PC-9 (cell line): ENCODE measurements around the gene CCR9.

Experiments used
- CTCF ChIP-seq: fragments of 200-600 bp; sonication (generic); conservative IDR thresholded peaks from 2 replicates; pipeline ENCODE4 v1.6.1; 2017; ENCODE audit warnings: mixed run types, antibody characterized with exemption, mild to moderate bottlenecking, moderate library complexity
- EZH2 ChIP-seq: fragments of 200-600 bp; sonication (generic); IDR thresholded peaks from 2 replicates; pipeline ENCODE4 v1.8.0; 2017; ENCODE audit warnings: antibody characterized with exemption, low read depth

DNA sequence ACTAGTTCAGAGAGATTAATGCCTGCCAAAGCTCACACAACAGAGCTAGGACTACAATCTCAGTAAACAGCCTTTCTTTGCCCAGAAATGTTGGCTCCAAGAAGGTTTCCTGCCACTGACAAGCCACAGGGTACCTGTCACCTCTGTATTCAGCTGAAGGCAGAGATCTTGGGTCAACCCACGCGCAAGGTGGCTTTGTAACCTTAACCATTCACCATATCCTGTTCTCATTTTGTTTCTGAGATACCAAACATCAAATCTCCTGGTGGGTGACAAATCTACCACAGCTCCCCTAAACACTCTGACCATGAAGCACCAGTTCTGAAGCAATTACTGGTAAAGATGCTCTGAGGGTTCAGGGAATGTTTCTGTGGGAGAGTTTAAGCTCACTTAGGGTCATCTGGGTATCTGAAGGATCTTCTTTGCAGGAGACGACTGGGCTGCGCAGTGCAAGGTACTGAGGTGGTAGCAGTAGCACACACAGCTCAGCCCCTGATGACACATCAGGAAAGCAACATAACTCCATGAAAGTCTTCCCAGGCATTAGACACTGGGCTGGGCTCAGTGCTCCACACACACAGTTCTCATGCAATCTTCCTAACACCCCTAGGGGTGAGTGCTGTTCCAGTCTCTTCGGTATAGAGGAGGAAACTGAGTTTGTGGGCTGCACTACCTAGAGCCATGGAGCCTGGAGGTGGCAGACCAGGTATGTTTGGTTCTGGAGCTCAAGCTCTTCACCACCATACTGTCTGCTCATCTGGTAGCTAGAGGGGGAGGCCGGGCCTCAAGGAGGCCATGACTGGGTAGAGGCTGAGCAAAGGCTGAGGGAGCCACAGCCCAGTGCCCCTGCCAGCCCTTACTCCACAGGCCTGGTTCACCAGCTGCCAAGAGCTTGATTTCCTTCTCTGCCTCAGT, 64.6 kb downstream of the CCR9 start:
- TF ChIP-seq EZH2 (no peak), CTCF (no peak)
